Hepatic stellate cell (primary cell): ENCODE results near the gene GUCY1A2.

ENCODE experiments used
- DNase-seq: peaks from one replicate; pipeline ENCODE4 v3.0.0; 2011; ENCODE audit warnings: low spot score

The GUCY1A2 gene

GRCh38 chr11:106733635-106734034, 284.6 kb downstream of the GUCY1A2 start:
- no peak for DNase-seq

GRCh38 chr11:106728859-106729258, 289.4 kb downstream of the GUCY1A2 start:
- DNase-seq = no peak

GRCh38 chr11:106728379-106728778, 289.9 kb downstream of the GUCY1A2 start:
- no peak for DNase-seq

- no peak for DNase-seq
Observed at GRCh38 chr11:106727256-106727655, 291.0 kb downstream of the GUCY1A2 start.

- DNase-seq = no peak
Observed at GRCh38 chr11:106724293-106724892, 293.9 kb downstream of the GUCY1A2 start.

- no peak for DNase-seq
Observed at GRCh38 chr11:106723071-106723470, 295.2 kb downstream of the GUCY1A2 start.

- no peak for DNase-seq
Observed at GRCh38 chr11:106717222-106717621, 301.1 kb downstream of the GUCY1A2 start.

GRCh38 chr11:106714199-106714598, 304.1 kb downstream of the GUCY1A2 start:
- DNase-seq = no peak

GRCh38 chr11:106708348-106708747, 309.9 kb downstream of the GUCY1A2 start:
- no peak for DNase-seq

GRCh38 chr11:106706355-106706754, 311.9 kb downstream of the GUCY1A2 start:
- peak; percentile 3 for DNase-seq

- no peak for DNase-seq
Observed at GRCh38 chr11:106702805-106703204, 315.5 kb downstream of the GUCY1A2 start.

GRCh38 chr11:106697058-106697457, 321.2 kb downstream of the GUCY1A2 start:
- no peak for DNase-seq

GRCh38 chr11:106695506-106695905, 322.8 kb downstream of the GUCY1A2 start:
- DNase-seq = no peak

- no peak for DNase-seq
Observed at GRCh38 chr11:106694501-106694900, 323.8 kb downstream of the GUCY1A2 start.

- no peak for DNase-seq
Observed at GRCh38 chr11:106691807-106692365, 326.4 kb downstream of the GUCY1A2 start.

GRCh38 chr11:106690923-106691322, 327.4 kb downstream of the GUCY1A2 start:
- DNase-seq = no peak

- no peak for DNase-seq
Observed at GRCh38 chr11:106684944-106685343, 333.3 kb downstream of the GUCY1A2 start.

- no peak for DNase-seq
Observed at GRCh38 chr11:106683435-106683834, 334.8 kb downstream of the GUCY1A2 start.

- no peak for DNase-seq
Observed at GRCh38 chr11:106681435-106681834, 336.8 kb downstream of the GUCY1A2 start.

GRCh38 chr11:106679581-106679980, 338.7 kb downstream of the GUCY1A2 start:
- DNase-seq = no peak

GRCh38 chr11:106679181-106679580, 339.1 kb downstream of the GUCY1A2 start:
- no peak for DNase-seq

GRCh38 chr11:106670069-106670468, 348.2 kb downstream of the GUCY1A2 start:
- no peak for DNase-seq

- no peak for DNase-seq
Observed at GRCh38 chr11:106668147-106668546, 350.1 kb downstream of the GUCY1A2 start.

GRCh38 chr11:106656646-106657045, 361.6 kb downstream of the GUCY1A2 start:
- no peak for DNase-seq
